ENCODE data around the gene SGSH. TPM values are rescaled to one million over a fixed set of nuclear protein-coding genes. Genes with fewer than 3 reads are reported as not detected.

SGSH gene
- total and polyA plus RNA-seq, 5 donors, result 13.0 to 23.4 (median 19.3) TPM

GRCh38 chr17:80164185-80164584 is 55.9 kb downstream of the SGSH start:
- 80% methylated on average over 11 of the region's 11 CpGs for WGBS
- Histone ChIP-seq H3K4me3 (ENCODE audit: low read length) (no peak overlapping the region), H3K4me1 (ENCODE audit: control insufficient read depth, insufficient read depth, low read length) (no peaks in the 10 kb centered on the region), H3K9me3 (ENCODE audit: control insufficient read depth, low read length) (no peaks in the 10 kb centered on the region), H3K27ac (ENCODE audit: low read length) (no peak overlapping the region), H3K27me3 (ENCODE audit: control insufficient read depth, insufficient read depth) (no peaks in the 10 kb centered on the region)
- intact Hi-C loops (cut with DNase I), result no loop called here
- DNase-seq (no peak), ATAC-seq (no peak)

- intact Hi-C loops (cut with DNase I), result no loop called here
- H3K4me3 ChIP-seq (ENCODE audit: low read length), result no peak overlapping the region
- no peaks in the 10 kb centered on the region for H3K9me3 ChIP-seq (ENCODE audit: control insufficient read depth, low read length)
- ATAC-seq (no peak), DNase-seq (no peak)
- no peak overlapping the region for H3K27ac ChIP-seq (ENCODE audit: low read length)
- H3K4me1 ChIP-seq (ENCODE audit: control insufficient read depth, insufficient read depth, low read length), result no peaks in the 10 kb centered on the region
- H3K27me3 ChIP-seq (ENCODE audit: control insufficient read depth, insufficient read depth), result no peaks in the 10 kb centered on the region
- 80% methylated on average over 4 of the region's 4 CpGs for WGBS
These were observed 56.8 kb downstream of the SGSH start for GRCh38 chr17:80163336-80163735.

GRCh38 chr17:80160536-80160935 is 59.6 kb downstream of the SGSH start:
- Histone ChIP-seq H3K4me1 (ENCODE audit: control insufficient read depth, insufficient read depth, low read length) (no peaks in the 10 kb centered on the region), H3K27me3 (ENCODE audit: control insufficient read depth, insufficient read depth) (no peaks in the 10 kb centered on the region), H3K27ac (ENCODE audit: low read length) (no peak overlapping the region), H3K9me3 (ENCODE audit: control insufficient read depth, low read length) (no peaks in the 10 kb centered on the region), H3K4me3 (ENCODE audit: low read length) (no peak overlapping the region)
- intact Hi-C loops (cut with DNase I), result no loop called here
- no peak for DNase-seq
- no peak for ATAC-seq
- 22% methylated on average over 3 of the region's 3 CpGs for WGBS

Other genes starting within 250 kb of the SGSH start
- 10 to 100 TPM; 18.5 to 27.8 (median 22.1) TPM for gene TBC1D16, start 184.5 kb downstream of the SGSH start, total RNA-seq
- gene TBC1D16, start 184.5 kb downstream of the SGSH start, polyA plus RNA-seq, result 9.9 TPM
- gene CCDC40, start 183.7 kb downstream of the SGSH start, total RNA-seq, result 1 to 10 TPM; 6.9 to 10.0 (median 7.9) TPM
- gene CCDC40, start 183.7 kb downstream of the SGSH start, polyA plus RNA-seq, result 4.9 TPM
- gene GAA, start 118.8 kb downstream of the SGSH start, total RNA-seq, result 10 to 100 TPM; 36.3 to 51.3 (median 45.2) TPM
- 37.5 TPM for gene GAA, start 118.8 kb downstream of the SGSH start, polyA plus RNA-seq
- 10 to 100 TPM; 37.6 to 42.2 (median 38.4) TPM for gene EIF4A3, start 73.2 kb downstream of the SGSH start, total RNA-seq
- gene EIF4A3, start 73.2 kb downstream of the SGSH start, polyA plus RNA-seq, result 30.5 TPM
- gene CARD14, start 50.3 kb downstream of the SGSH start, total RNA-seq, result under 1 TPM in 2 of 4 donors, not detected in 2; 0.14 to 0.20 TPM
- gene CARD14, start 50.3 kb downstream of the SGSH start, polyA plus RNA-seq, result 0.05 TPM
- 1 to 10 TPM; 5.3 to 7.8 (median 6.8) TPM for gene SLC26A11, start 94 bp upstream of the SGSH start, total RNA-seq
- gene SLC26A11, start 94 bp upstream of the SGSH start, polyA plus RNA-seq, result 4.4 TPM
- 10 to 100 TPM; 36.3 to 49.7 (median 43.9) TPM for gene RNF213, start 40.5 kb upstream of the SGSH start, total RNA-seq
- 28.7 TPM for gene RNF213, start 40.5 kb upstream of the SGSH start, polyA plus RNA-seq
- 10 to 100 TPM in 2 of 4 donors, 1 to 10 TPM in 2; 8.7 to 12.1 (median 10.7) TPM for gene ENDOV, start 194.8 kb upstream of the SGSH start, total RNA-seq
- gene ENDOV, start 194.8 kb upstream of the SGSH start, polyA plus RNA-seq, result 7.8 TPM